Astrocyte of the spinal cord (primary cell): ENCODE data around the gene ALDH1A3.

Source experiments
- DNase-seq: peaks from one replicate; pipeline ENCODE4 v3.0.0; 2011; ENCODE audit warnings: low read depth, low spot score
- H3K4me3 ChIP-seq: 2 replicates; pipeline ENCODE4 v1.5.1; 2011; ENCODE audit warnings: low read depth, mild to moderate bottlenecking, low read length, moderate library complexity
- in situ Hi-C: cut with HindIII; loops from 2 replicates; pipeline ENCODE4 v1.10.0; 2017; ENCODE audit warnings: low sequenced_read_pairs
- TF ChIP-seq, protein P1 (sequence below): IDR thresholded peaks from 2 replicates; pipeline ENCODE4 v1.5.1; 2012; ENCODE audit warnings: low read depth, mild to moderate bottlenecking, low read length, inconsistent platforms

The ALDH1A3 gene

DNA sequence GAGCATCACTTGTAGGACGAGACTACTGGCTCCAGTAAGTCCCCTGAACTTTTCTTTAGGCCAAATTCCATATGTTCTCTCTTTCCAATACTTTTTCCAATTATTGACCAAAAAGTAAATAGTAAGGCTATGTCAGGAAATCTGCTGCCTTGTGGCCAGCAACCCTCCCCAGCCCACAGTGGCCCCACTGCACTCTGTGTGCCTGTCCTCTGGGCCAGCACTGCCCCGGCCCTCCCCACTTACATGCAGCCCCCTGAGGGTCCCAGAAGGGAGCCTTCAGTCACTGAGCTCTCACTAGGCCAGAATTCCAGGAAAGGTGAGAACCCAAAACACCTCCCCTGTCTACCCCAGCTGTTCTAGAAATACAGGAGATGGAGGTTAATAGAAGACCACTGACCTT, 21.3 kb upstream of the ALDH1A3 start:
- DNase-seq: no peak
- TF ChIP-seq, protein P1, sequence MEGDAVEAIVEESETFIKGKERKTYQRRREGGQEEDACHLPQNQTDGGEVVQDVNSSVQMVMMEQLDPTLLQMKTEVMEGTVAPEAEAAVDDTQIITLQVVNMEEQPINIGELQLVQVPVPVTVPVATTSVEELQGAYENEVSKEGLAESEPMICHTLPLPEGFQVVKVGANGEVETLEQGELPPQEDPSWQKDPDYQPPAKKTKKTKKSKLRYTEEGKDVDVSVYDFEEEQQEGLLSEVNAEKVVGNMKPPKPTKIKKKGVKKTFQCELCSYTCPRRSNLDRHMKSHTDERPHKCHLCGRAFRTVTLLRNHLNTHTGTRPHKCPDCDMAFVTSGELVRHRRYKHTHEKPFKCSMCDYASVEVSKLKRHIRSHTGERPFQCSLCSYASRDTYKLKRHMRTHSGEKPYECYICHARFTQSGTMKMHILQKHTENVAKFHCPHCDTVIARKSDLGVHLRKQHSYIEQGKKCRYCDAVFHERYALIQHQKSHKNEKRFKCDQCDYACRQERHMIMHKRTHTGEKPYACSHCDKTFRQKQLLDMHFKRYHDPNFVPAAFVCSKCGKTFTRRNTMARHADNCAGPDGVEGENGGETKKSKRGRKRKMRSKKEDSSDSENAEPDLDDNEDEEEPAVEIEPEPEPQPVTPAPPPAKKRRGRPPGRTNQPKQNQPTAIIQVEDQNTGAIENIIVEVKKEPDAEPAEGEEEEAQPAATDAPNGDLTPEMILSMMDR: no peak
- no peak overlapping the region for H3K4me3 ChIP-seq
- in situ Hi-C loops: no loop called here

DNA sequence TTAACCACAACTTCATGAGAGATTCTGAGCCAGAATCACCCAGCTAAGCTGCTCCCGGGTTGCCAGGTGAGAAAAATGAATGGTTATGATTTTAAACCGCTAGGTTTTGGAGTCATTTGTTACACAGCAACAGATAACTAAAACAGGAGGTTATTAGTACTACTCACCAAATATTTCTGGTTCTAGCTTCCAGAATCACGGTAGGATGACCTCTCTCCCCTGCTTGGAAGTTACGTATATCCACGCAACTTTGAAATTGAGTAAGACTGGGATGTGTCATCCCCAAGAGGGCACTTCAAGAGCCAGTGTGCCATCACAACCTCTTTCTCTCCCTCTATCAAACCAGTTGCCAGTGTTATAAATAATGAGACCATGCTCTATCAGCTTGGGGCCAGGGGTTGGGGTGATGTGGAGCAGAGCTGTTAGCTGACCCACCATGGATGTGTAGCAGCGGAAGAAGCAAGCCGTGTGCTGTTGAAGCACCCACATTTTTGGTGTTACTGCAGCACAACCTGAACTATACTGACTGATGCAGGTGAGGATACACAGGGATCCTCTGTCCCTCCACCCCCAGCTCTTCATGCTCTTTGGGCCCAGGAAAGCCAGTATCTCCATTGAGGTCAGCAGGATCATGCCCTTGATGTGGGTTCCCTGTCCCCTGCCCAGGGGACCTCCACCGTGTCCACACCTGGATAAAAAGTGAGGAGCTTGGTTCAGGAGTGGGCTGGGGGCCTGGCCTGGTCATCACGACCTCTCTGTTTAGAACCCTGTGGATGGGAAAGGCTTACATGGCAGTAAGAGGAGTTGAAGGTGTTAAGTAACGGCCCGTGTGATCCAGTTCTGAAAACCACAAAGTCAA, 19.4 kb upstream of the ALDH1A3 start:
- no peak overlapping the region for H3K4me3 ChIP-seq
- TF ChIP-seq, protein P1: no peak
- no peak for DNase-seq
- in situ Hi-C loops: no loop called here

DNA sequence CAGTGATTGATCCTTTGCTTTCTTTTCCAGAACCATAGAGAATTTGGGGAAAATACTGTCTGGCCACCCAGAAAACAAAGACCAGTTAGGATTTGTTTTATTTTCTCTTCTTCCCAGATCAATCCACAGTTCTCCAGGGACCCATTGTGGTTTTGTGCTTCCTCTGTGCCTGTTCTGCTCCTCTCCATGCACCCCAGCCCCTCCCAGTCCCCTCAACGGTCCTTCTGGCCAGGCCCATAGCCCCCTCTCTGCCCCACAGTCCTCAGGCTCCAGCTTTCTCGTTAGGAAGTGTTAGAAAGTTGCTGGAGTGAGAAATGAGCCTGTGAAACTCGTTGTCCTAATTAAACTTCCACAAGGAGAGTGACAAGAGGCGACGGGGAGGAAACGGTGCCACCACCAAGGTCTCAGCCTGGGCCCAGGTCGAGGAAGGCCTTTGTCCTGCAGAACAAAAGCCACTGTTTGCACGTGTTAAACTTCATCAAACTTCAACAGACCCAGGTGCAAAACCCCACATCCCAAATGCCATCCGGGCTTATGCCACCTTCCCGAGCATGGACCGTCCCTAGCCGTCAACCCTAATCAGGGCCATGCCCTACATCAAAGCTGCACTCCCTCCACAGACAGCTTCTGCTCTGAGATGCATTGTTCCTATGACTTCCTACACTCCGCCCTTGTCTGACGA, 18.7 kb upstream of the ALDH1A3 start:
- DNase-seq: no peak
- in situ Hi-C loops: no loop called here
- TF ChIP-seq, protein P1: no peak
- no peak overlapping the region for H3K4me3 ChIP-seq

DNA sequence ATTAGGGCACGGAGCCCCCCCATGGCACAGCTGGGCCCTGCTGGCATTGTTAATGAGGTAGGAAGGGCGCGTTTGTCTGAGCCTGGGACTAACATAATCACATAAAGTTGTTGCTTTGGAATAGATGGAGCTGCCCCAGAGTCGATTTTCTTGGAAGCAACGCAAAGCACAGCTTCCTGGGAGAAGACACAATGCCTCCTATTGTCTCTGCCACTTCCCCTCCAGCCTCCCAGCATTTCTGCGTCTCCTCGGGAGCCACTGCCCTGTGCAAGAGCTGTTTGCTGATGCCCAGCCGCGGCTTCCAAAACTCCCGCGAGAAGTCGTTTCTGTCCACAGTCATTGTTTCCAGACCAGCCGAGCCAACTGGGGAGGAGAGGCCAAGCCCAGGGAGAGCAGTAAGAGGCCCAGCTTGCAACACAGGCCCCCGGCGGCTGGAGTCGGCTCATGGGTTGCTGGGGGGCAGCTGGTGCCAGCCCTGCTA, 18.1 kb upstream of the ALDH1A3 start:
- TF ChIP-seq, protein P1: no peak
- in situ Hi-C loops: no loop called here
- no peak for DNase-seq
- no peak overlapping the region for H3K4me3 ChIP-seq

DNA sequence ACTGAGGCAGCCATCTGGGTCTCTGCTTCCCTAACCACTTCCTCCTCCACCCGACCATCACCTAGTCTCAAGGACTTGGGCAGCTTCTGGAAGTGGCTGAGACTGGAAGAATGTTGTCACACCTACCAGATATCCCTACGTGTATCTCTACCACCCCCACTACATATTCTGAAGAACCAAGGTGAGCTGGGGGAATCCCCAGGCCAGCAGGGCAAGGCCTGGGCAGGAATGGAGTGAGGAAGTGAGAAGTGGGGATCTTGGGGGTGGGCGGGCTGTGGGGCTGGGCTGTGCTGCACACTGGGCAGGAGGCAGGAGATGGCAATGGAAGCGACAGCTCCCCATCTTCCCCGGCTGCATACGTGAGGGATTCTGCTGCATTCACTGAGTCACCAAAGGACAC, 17.5 kb upstream of the ALDH1A3 start:
- H3K4me3 ChIP-seq: no peak overlapping the region
- TF ChIP-seq, protein P1: no peak
- DNase-seq: no peak
- in situ Hi-C loops: no loop called here

DNA sequence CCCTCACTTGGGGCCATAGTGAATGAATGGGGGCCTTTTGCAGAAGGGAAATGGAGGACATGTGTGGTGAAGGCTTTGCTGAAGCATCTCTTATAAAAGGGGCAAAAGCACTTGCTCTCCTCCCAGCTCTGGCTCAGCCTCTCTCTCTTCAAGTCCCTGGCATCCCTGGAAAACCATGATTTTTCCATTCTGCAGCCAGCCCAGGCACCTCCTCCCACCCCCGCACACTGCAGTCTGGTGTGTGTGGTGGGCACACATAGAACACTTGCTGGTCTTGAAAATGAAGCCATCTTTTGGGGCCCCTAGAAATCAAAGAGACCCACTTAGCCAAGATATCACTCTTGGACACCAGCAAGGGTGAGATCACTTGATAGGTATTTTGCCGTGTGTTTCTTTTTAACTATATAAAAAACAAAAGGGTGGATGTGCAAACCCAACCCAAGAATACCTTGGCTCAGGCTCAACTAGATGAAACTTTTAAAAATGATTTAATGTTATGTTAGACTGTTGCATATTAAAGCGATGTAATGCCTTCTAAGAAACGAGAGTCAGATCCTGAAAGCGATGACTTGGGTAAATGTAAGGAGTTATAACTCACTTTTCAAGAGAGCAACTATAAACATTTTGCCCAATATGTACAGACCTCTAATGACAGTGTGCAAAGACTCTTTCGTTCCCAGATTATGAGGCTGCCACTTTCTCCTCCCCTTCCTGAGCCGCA, 16.4 kb upstream of the ALDH1A3 start:
- in situ Hi-C loops: no loop called here
- H3K4me3 ChIP-seq: no peak overlapping the region
- no peak for DNase-seq
- TF ChIP-seq, protein P1: no peak
